ENCODE measurements around the gene NELFA.

The NELFA gene

DNA sequence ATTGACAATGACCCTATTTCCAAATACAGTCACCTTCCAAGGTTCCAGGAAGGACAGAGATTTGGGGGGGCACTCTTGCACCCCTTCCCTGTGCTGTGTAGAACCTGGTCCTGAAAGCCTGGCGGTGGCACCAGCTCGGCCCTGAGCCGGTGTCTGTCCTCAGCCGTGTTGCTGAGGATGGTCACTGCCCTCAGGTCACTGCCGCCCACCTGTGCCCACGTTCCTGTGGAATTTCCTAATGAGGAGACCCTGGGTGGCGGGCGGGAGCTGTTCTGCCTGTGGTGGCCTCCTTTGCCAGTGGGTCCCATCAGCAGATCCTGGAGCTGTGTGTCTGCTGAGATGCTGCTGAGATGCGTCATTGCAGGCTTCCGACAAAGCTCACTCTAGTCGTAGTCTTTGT, 32.9 kb downstream of the NELFA start:
- no peak for DNase-seq (ENCODE audit: extremely low read depth, low read depth)
- TF ChIP-seq, protein P1, sequence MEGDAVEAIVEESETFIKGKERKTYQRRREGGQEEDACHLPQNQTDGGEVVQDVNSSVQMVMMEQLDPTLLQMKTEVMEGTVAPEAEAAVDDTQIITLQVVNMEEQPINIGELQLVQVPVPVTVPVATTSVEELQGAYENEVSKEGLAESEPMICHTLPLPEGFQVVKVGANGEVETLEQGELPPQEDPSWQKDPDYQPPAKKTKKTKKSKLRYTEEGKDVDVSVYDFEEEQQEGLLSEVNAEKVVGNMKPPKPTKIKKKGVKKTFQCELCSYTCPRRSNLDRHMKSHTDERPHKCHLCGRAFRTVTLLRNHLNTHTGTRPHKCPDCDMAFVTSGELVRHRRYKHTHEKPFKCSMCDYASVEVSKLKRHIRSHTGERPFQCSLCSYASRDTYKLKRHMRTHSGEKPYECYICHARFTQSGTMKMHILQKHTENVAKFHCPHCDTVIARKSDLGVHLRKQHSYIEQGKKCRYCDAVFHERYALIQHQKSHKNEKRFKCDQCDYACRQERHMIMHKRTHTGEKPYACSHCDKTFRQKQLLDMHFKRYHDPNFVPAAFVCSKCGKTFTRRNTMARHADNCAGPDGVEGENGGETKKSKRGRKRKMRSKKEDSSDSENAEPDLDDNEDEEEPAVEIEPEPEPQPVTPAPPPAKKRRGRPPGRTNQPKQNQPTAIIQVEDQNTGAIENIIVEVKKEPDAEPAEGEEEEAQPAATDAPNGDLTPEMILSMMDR (IDR thresholded peaks at IDR 0.05; ENCODE audit: low read depth, low read length): no peak

DNA sequence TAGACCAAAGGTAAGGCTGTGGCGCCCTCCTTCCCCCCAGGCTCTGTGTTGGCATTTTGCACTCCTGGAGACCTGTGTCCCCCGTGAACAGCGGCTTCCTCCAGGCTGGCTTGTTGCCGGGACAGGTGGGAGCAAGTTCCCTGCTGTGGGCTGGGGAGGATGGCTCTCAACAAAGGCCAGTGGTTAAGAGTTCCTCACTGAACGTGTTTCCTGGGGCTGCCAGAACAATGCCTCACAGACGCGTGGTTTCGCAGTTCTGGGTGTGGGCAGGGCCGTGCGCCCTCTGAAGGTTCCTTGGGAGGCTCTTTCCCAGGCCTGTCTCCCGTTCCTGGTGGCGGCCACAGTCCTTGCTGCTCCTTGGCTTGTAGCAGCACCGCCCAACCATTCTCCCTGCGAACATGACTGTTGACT, 33.4 kb downstream of the NELFA start:
- no peak for DNase-seq (ENCODE audit: extremely low read depth, low read depth)
- TF ChIP-seq, protein P1 (IDR thresholded peaks at IDR 0.05; ENCODE audit: low read depth, low read length): no peak

DNA sequence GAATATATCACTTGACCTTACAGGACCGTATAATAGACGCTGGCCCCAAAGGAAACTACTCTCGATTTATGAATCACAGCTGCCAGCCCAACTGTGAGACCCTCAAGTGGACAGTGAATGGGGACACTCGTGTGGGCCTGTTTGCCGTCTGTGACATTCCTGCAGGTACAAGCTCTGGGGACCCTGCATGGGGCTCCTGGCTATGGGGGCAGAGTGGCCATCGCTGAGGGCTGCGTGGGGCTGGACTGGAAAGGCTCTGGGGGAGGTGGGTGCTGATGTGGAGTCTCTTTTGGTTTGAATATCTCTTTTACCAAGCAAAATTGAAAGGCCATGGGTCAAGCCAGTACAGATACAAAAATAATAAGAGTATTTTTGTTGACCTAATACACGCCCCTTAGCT, 33.9 kb downstream of the NELFA start:
- DNase-seq (ENCODE audit: extremely low read depth, low read depth): no peak
- TF ChIP-seq, protein P1 (IDR thresholded peaks at IDR 0.05; ENCODE audit: low read depth, low read length): no peak

DNA sequence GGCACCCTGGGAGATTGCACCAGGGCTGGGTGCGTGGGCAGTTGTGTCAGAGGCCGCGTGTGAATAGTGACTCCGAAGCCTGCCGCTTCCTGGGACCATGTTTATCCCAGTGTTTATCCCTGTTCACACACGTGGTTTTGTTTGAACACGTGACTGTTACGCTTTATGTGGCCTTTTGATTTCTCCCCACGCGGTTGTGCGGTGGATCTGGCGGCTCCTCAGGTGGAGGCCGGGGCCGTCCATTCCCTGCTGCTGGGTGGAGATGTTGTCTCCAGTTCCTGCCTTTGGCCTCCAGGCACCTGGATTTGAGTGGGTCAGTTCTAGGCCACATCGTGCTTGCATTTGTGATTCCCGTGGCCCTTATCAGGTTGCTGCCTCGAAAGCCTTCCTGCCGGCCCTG, 35.1 kb downstream of the NELFA start:
- no peak for DNase-seq (ENCODE audit: extremely low read depth, low read depth)
- TF ChIP-seq, protein P1 (IDR thresholded peaks at IDR 0.05; ENCODE audit: low read depth, low read length): no peak

DNA sequence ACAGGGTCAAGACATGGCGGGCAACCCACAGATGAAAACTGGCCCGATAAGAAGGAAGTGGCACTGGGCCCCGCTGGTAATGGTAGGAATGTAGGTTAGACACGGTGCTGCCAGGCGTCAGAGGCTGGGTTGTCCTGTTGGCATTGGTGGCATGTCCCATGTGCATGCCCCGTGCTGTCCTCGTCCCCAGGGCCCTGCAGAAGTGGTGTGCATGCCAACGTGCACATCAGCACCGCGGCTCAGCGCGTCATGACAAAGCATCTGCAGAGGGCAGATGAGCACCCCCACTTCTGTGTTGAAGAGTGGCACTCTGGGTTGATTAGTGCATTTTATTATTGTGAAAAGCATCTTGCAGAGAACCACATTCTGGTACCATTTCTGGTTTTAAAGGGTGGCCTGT, 35.6 kb downstream of the NELFA start:
- TF ChIP-seq, protein P1 (IDR thresholded peaks at IDR 0.05; ENCODE audit: low read depth, low read length): no peak
- DNase-seq (ENCODE audit: extremely low read depth, low read depth): no peak

DNA sequence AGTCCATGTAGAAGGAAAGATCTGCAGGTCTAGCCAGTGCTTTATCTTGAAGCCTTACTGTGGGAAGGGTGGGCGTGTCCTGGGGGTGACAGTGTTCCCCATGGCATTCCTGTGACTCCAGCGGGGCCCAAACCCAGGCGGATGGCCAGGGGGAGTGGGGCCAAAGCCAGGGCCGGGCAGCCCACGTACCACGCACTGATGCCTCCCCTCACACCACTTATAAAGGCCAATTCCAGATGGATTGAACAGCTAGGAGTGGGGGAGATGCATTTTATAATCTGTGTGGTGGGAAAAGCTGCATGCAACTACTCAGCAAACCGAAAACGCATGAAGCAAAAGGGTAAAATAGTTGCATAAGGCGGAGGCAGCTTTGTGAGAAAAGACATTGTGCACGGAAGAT, 36.4 kb downstream of the NELFA start:
- no peak for DNase-seq (ENCODE audit: extremely low read depth, low read depth)
- TF ChIP-seq, protein P1 (IDR thresholded peaks at IDR 0.05; ENCODE audit: low read depth, low read length): no peak

DNA sequence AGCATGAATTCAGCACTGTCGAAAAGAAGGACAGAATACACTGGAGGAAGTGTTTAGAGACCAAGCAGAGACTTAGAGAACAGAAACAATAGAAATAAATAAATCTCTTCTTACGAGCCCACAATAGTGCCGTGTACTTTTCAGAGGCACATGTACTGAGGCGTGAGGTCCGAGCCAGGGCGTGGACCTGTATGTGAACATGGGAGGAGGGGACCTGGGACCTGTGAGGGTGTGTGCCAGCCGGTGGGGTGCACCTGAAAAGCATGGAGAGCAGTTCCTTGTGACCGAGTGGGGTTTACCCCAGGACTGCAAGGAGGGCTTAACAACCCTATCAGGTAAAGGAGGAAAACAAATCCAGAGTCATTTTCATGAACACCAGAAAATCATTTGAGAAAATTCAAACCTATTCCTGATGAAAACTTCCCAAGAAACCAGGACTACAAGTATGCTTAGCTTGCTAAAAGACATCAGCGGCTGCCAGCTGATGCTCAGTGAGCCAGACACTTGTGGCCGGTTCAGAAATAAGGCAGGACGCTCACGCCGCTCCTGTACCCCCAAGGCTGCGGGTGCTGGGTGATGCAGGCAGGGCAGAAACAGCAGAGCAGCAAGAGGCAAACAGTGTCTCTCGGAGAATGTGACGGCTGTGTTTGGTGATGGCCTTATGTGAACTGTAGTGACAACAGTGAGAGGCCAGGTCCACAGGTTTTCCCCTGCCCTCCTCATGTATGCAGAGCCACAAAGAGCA, 37.1 kb downstream of the NELFA start:
- no peak for DNase-seq (ENCODE audit: extremely low read depth, low read depth)
- TF ChIP-seq, protein P1 (IDR thresholded peaks at IDR 0.05; ENCODE audit: low read depth, low read length): no peak
